ENCODE data around the gene HDAC9. TPM values are rescaled to one million over a fixed set of nuclear protein-coding genes. Genes with fewer than 3 reads are reported as not detected.

The HDAC9 gene
- polyA plus RNA-seq, 1 of the 3 experiments (the other 2 are of a cell fraction) = 11.6 TPM

GRCh38 chr7:18829858-18830285 is 334.3 kb downstream of the HDAC9 start (continued):
- TF ChIP-seq GATA2 (CRISPR knock-in tag; IDR thresholded peaks at IDR 0.05) (no peak), MEF2A (IDR thresholded peaks at IDR 0.05; ENCODE audit: borderline replicate concordance, low read depth) (no peak; the same call in 1 of the 2 replicates), RCOR1 (IDR thresholded peaks at IDR 0.05; ENCODE audit: low read length) (no peak), POLR2AphosphoS5 (IDR thresholded peaks at IDR 0.05; ENCODE audit: low read depth, low read length) (peak; percentile 49), IRF3 (IDR thresholded peaks at IDR 0.05; ENCODE audit: low read depth, low read length) (no peak), SMC3 (IDR thresholded peaks at IDR 0.05; ENCODE audit: low read depth, low read length) (0 out of 2 replicates have a peak, but pooled peaks have one; percentile 2), FOXJ3 (CRISPR knock-in tag; IDR thresholded peaks at IDR 0.05) (no peak), NRF1 (IDR thresholded peaks at IDR 0.05; ENCODE audit: low read depth, low read length) (no peak), RAD21 (IDR thresholded peaks at IDR 0.05; ENCODE audit: low read length) (peak; percentile 19; the same call in 1 of the 2 replicates), RXRA (IDR thresholded peaks at IDR 0.05; ENCODE audit: borderline replicate concordance, low read depth) (no peak), FOXM1 (IDR thresholded peaks at IDR 0.05; ENCODE audit: low read depth) (peak; percentile 27; the same call in 1 of the 2 replicates), TCF12 (IDR thresholded peaks at IDR 0.05) (peak; percentile 91), NFIC (IDR thresholded peaks at IDR 0.05; ENCODE audit: borderline replicate concordance) (peak; percentile 85), FOSL2 (IDR thresholded peaks at IDR 0.05; ENCODE audit: borderline replicate concordance, low read depth) (0 out of 2 replicates have a peak, but pooled peaks have one; percentile 2), GABPA (IDR thresholded peaks at IDR 0.05; ENCODE audit: low read depth) (no peak), SIN3A (IDR thresholded peaks at IDR 0.05; ENCODE audit: borderline replicate concordance, low read depth, low read length) (0 out of 2 replicates have a peak, but pooled peaks have one; percentile 12), JUND (IDR thresholded peaks at IDR 0.05) (peak; percentile 63)
- TF ChIP-seq, protein P1, sequence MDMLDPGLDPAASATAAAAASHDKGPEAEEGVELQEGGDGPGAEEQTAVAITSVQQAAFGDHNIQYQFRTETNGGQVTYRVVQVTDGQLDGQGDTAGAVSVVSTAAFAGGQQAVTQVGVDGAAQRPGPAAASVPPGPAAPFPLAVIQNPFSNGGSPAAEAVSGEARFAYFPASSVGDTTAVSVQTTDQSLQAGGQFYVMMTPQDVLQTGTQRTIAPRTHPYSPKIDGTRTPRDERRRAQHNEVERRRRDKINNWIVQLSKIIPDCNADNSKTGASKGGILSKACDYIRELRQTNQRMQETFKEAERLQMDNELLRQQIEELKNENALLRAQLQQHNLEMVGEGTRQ (IDR thresholded peaks at IDR 0.05; ENCODE audit: borderline replicate concordance, low read depth, low read length) = no peak
- TF ChIP-seq, protein P2, sequence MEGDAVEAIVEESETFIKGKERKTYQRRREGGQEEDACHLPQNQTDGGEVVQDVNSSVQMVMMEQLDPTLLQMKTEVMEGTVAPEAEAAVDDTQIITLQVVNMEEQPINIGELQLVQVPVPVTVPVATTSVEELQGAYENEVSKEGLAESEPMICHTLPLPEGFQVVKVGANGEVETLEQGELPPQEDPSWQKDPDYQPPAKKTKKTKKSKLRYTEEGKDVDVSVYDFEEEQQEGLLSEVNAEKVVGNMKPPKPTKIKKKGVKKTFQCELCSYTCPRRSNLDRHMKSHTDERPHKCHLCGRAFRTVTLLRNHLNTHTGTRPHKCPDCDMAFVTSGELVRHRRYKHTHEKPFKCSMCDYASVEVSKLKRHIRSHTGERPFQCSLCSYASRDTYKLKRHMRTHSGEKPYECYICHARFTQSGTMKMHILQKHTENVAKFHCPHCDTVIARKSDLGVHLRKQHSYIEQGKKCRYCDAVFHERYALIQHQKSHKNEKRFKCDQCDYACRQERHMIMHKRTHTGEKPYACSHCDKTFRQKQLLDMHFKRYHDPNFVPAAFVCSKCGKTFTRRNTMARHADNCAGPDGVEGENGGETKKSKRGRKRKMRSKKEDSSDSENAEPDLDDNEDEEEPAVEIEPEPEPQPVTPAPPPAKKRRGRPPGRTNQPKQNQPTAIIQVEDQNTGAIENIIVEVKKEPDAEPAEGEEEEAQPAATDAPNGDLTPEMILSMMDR (IDR thresholded peaks at IDR 0.05) = no peak
- TF ChIP-seq, protein P3, sequence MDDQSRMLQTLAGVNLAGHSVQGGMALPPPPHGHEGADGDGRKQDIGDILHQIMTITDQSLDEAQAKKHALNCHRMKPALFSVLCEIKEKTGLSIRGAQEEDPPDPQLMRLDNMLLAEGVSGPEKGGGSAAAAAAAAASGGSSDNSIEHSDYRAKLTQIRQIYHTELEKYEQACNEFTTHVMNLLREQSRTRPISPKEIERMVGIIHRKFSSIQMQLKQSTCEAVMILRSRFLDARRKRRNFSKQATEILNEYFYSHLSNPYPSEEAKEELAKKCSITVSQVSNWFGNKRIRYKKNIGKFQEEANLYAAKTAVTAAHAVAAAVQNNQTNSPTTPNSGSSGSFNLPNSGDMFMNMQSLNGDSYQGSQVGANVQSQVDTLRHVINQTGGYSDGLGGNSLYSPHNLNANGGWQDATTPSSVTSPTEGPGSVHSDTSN (IDR thresholded peaks at IDR 0.05) = peak; percentile 92

Measured in SK-N-SH (cell line).